Measurements from ENCODE around the gene NEDD4L.

Gene NEDD4L

GRCh38 chr18:58310517-58310916 is 266.5 kb downstream of the NEDD4L start:
- no peak overlapping the region for H3K27ac ChIP-seq (ENCODE audit: low read depth, low read length)
- no peaks in the 10 kb centered on the region for H3K36me3 ChIP-seq (ENCODE audit: control insufficient read depth in 1 of 2, insufficient read depth in 2 of 2, low read length in 2 of 2)
- no peak overlapping the region for H4K12ac ChIP-seq (ENCODE audit: low read depth, low read length)
- no peak overlapping the region for H3K9ac ChIP-seq (ENCODE audit: low read length)
- H3K79me2 ChIP-seq (ENCODE audit: control insufficient read depth, insufficient read depth, low read length, poor library complexity), result no peaks in the 10 kb centered on the region
- no peak overlapping the region for H3K4me2 ChIP-seq (ENCODE audit: low read length)
- H4K91ac ChIP-seq (ENCODE audit: low read depth, low read length), result no peak overlapping the region
- H3K18ac ChIP-seq (ENCODE audit: low read length), result no peak overlapping the region
- H2BK12ac ChIP-seq (ENCODE audit: low read length), result no peak overlapping the region
- H2AK5ac ChIP-seq (ENCODE audit: low read length), result no peak overlapping the region
- H4K8ac ChIP-seq (ENCODE audit: low read depth, low read length), result no peak overlapping the region
- no peaks in the 10 kb centered on the region for H3K9me3 ChIP-seq (ENCODE audit: insufficient read depth, low read depth, low read length)
- no peak overlapping the region for H2BK120ac ChIP-seq (ENCODE audit: insufficient read depth, low read length, poor library complexity)
- H3K4me3 ChIP-seq (ENCODE audit: low read depth, low read length), result no peak overlapping the region
- H3K27me3 ChIP-seq (ENCODE audit: insufficient read depth, low read length), result no peaks in the 10 kb centered on the region
- no peak overlapping the region for H2BK5ac ChIP-seq (ENCODE audit: low read depth, low read length, poor library complexity)
- no peak overlapping the region for H2AFZ ChIP-seq (ENCODE audit: insufficient read depth, low read length, poor library complexity)
- peaks cover 8 to 11% of the 10 kb centered on the region in 2 experiments for H3K4me1 ChIP-seq (ENCODE audit: control insufficient read depth in 1 of 2, insufficient read depth in 2 of 2, low read length in 2 of 2)
- no CpG with 5 or more reads among the region's 7 CpGs for WGBS (ENCODE audit: extremely low coverage, insufficient coverage, insufficient read length)
- H3K4ac ChIP-seq (ENCODE audit: low read depth, low read length), result no peak overlapping the region
- H3K14ac ChIP-seq (ENCODE audit: low read length), result no peak overlapping the region
- peaks cover 1% of the 10 kb centered on the region for H3K79me1 ChIP-seq (ENCODE audit: low read length)
- H3K23ac ChIP-seq (ENCODE audit: low read length), result no peak overlapping the region
- DNase-seq, result peak; percentile 26 to 50

- no peaks in the 10 kb centered on the region for H3K9me3 ChIP-seq (ENCODE audit: insufficient read depth, low read depth, low read length)
- whole genome bisulfite sequencing (ENCODE audit: extremely low coverage, insufficient coverage, insufficient read length), result no CpG with 5 or more reads among the region's 6 CpGs
- H2AK5ac ChIP-seq (ENCODE audit: low read length), result no peak overlapping the region
- no peak overlapping the region for H2AFZ ChIP-seq (ENCODE audit: insufficient read depth, low read length, poor library complexity)
- no peak overlapping the region for H2BK120ac ChIP-seq (ENCODE audit: insufficient read depth, low read length, poor library complexity)
- H3K14ac ChIP-seq (ENCODE audit: low read length), result no peak overlapping the region
- H3K23ac ChIP-seq (ENCODE audit: low read length), result no peak overlapping the region
- H2BK12ac ChIP-seq (ENCODE audit: low read length), result no peak overlapping the region
- H4K12ac ChIP-seq (ENCODE audit: low read depth, low read length), result no peak overlapping the region
- DNase-seq, result no peak
- H3K79me1 ChIP-seq (ENCODE audit: low read length), result peaks cover 2% of the 10 kb centered on the region
- no peak overlapping the region for H3K4me2 ChIP-seq (ENCODE audit: low read length)
- H4K8ac ChIP-seq (ENCODE audit: low read depth, low read length), result no peak overlapping the region
- H3K4ac ChIP-seq (ENCODE audit: low read depth, low read length), result no peak overlapping the region
- H3K4me1 ChIP-seq (ENCODE audit: control insufficient read depth in 1 of 2, insufficient read depth in 2 of 2, low read length in 2 of 2), result peaks cover 16 to 18% of the 10 kb centered on the region in 2 experiments
- H2BK5ac ChIP-seq (ENCODE audit: low read depth, low read length, poor library complexity), result no peak overlapping the region
- H3K18ac ChIP-seq (ENCODE audit: low read length), result no peak overlapping the region
- no peak overlapping the region for H3K4me3 ChIP-seq (ENCODE audit: low read depth, low read length)
- no peak overlapping the region for H3K9ac ChIP-seq (ENCODE audit: low read length)
- no peaks in the 10 kb centered on the region for H3K27me3 ChIP-seq (ENCODE audit: insufficient read depth, low read length)
- no peaks in the 10 kb centered on the region for H3K36me3 ChIP-seq (ENCODE audit: control insufficient read depth in 1 of 2, insufficient read depth in 2 of 2, low read length in 2 of 2)
- H4K91ac ChIP-seq (ENCODE audit: low read depth, low read length), result no peak overlapping the region
- no peak overlapping the region for H3K27ac ChIP-seq (ENCODE audit: low read depth, low read length)
- H3K79me2 ChIP-seq (ENCODE audit: control insufficient read depth, insufficient read depth, low read length, poor library complexity), result no peaks in the 10 kb centered on the region
Observed at GRCh38 chr18:58311390-58311789, 267.4 kb downstream of the NEDD4L start.

- H2AK5ac ChIP-seq (ENCODE audit: low read length), result no peak overlapping the region
- no peak overlapping the region for H3K4me3 ChIP-seq (ENCODE audit: low read depth, low read length)
- no peaks in the 10 kb centered on the region for H3K27me3 ChIP-seq (ENCODE audit: insufficient read depth, low read length)
- no peak overlapping the region for H4K12ac ChIP-seq (ENCODE audit: low read depth, low read length)
- peak overlapping the region; percentile 3 for H3K18ac ChIP-seq (ENCODE audit: low read length)
- no peak overlapping the region for H4K91ac ChIP-seq (ENCODE audit: low read depth, low read length)
- no peak overlapping the region for H3K14ac ChIP-seq (ENCODE audit: low read length)
- H3K27ac ChIP-seq (ENCODE audit: low read depth, low read length), result no peak overlapping the region
- H2BK12ac ChIP-seq (ENCODE audit: low read length), result no peak overlapping the region
- no peak overlapping the region for H3K9ac ChIP-seq (ENCODE audit: low read length)
- H3K23ac ChIP-seq (ENCODE audit: low read length), result no peak overlapping the region
- WGBS (ENCODE audit: extremely low coverage, insufficient coverage, insufficient read length), result no CpG with 5 or more reads among the region's 5 CpGs
- no peak overlapping the region for H3K4me2 ChIP-seq (ENCODE audit: low read length)
- no peak overlapping the region for H2AFZ ChIP-seq (ENCODE audit: insufficient read depth, low read length, poor library complexity)
- no peak overlapping the region for H3K4ac ChIP-seq (ENCODE audit: low read depth, low read length)
- H3K79me1 ChIP-seq (ENCODE audit: low read length), result peaks cover 2% of the 10 kb centered on the region
- H2BK120ac ChIP-seq (ENCODE audit: insufficient read depth, low read length, poor library complexity), result no peak overlapping the region
- H3K79me2 ChIP-seq (ENCODE audit: control insufficient read depth, insufficient read depth, low read length, poor library complexity), result no peaks in the 10 kb centered on the region
- peaks cover 19 to 20% of the 10 kb centered on the region in 2 experiments for H3K4me1 ChIP-seq (ENCODE audit: control insufficient read depth in 1 of 2, insufficient read depth in 2 of 2, low read length in 2 of 2)
- DNase-seq, result no peak
- H4K8ac ChIP-seq (ENCODE audit: low read depth, low read length), result no peak overlapping the region
- H3K36me3 ChIP-seq (ENCODE audit: control insufficient read depth in 1 of 2, insufficient read depth in 2 of 2, low read length in 2 of 2), result peaks cover 0 to 2% of the 10 kb centered on the region in 2 experiments
- no peaks in the 10 kb centered on the region for H3K9me3 ChIP-seq (ENCODE audit: insufficient read depth, low read depth, low read length)
- no peak overlapping the region for H2BK5ac ChIP-seq (ENCODE audit: low read depth, low read length, poor library complexity)
Observed at GRCh38 chr18:58313491-58314032, 269.5 kb downstream of the NEDD4L start.

- Histone ChIP-seq H3K79me2 (ENCODE audit: control insufficient read depth, insufficient read depth, low read length, poor library complexity) (no peaks in the 10 kb centered on the region), H3K23ac (ENCODE audit: low read length) (no peak overlapping the region), H2BK12ac (ENCODE audit: low read length) (no peak overlapping the region), H3K14ac (ENCODE audit: low read length) (no peak overlapping the region), H2AFZ (ENCODE audit: insufficient read depth, low read length, poor library complexity) (no peak overlapping the region), H2BK5ac (ENCODE audit: low read depth, low read length, poor library complexity) (no peak overlapping the region), H3K18ac (ENCODE audit: low read length) (no peak overlapping the region), H3K27me3 (ENCODE audit: insufficient read depth, low read length) (no peaks in the 10 kb centered on the region), H2AK5ac (ENCODE audit: low read length) (no peak overlapping the region), H4K12ac (ENCODE audit: low read depth, low read length) (no peak overlapping the region), H4K91ac (ENCODE audit: low read depth, low read length) (no peak overlapping the region), H3K27ac (ENCODE audit: low read depth, low read length) (no peak overlapping the region), H3K4me3 (ENCODE audit: low read depth, low read length) (no peak overlapping the region), H3K36me3 (ENCODE audit: control insufficient read depth in 1 of 2, insufficient read depth in 2 of 2, low read length in 2 of 2) (peaks cover 0 to 2% of the 10 kb centered on the region in 2 experiments), H3K79me1 (ENCODE audit: low read length) (peaks cover 2% of the 10 kb centered on the region), H2BK120ac (ENCODE audit: insufficient read depth, low read length, poor library complexity) (no peak overlapping the region), H4K8ac (ENCODE audit: low read depth, low read length) (no peak overlapping the region), H3K4me2 (ENCODE audit: low read length) (no peak overlapping the region), H3K4me1 (ENCODE audit: control insufficient read depth in 1 of 2, insufficient read depth in 2 of 2, low read length in 2 of 2) (peaks cover 19 to 20% of the 10 kb centered on the region in 2 experiments), H3K4ac (ENCODE audit: low read depth, low read length) (no peak overlapping the region), H3K9ac (ENCODE audit: low read length) (no peak overlapping the region), H3K9me3 (ENCODE audit: insufficient read depth, low read depth, low read length) (no peaks in the 10 kb centered on the region)
- WGBS (ENCODE audit: extremely low coverage, insufficient coverage, insufficient read length), result no CpG with 5 or more reads among the region's 7 CpGs
- peak; percentile 63 to 83 for DNase-seq
Observed at GRCh38 chr18:58314284-58314683, 270.3 kb downstream of the NEDD4L start.

All from trophoblast cell (in vitro differentiated cells and primary cell).